Measurements from ENCODE around the gene CCN5. TPM values are rescaled to one million over a fixed set of nuclear protein-coding genes. Genes with fewer than 3 reads are reported as not detected.
A peak's percentile ranks its signal among the peaks of the same experiment; 100 is the strongest.
"Not testable (repeated sequence)": the region's sequence is repeated elsewhere in the genome, so short reads cannot be mapped to it uniquely, and the experiment has no call there.

CCN5 gene
- not detected for total RNA-seq
- not detected for polyA plus RNA-seq
- total RNA-seq: 0 reads per million in 6 experiments

- Mint-ChIP-seq H3K27ac (no peak within 1 kb of the TSS), H3K4me3 (peak within 1 kb of the TSS in 1 of 10 donors; percentile 14)
Observed at GRCh38 chr20:44714701-44715498, at the start of gene CCN5. CCN5 (plus strand) TSS chr20:44715369; CDS start chr20:44715391, 22 bp downstream.

GRCh38 chr20:44666066-44666465, 49.1 kb upstream of the CCN5 start:
- POLR2A ChIA-PET: interaction anchor here (0.6 to 2.0 kb wide), 3 partner anchors 13 to 49 kb away, joined by 3 to 6 read pairs (median 3); no protein-coding TSS in a partner anchor
- H3K27me3 Mint-ChIP-seq: no peaks in the 10 kb centered on the region
- H3K4me1 Mint-ChIP-seq: peaks cover 13 to 26% (median 17%) of the 10 kb centered on the region in 4 donors
- no peak overlapping the region for H3K4me3 Mint-ChIP-seq
- H3K9me3 Mint-ChIP-seq: no peaks in the 10 kb centered on the region
- ATAC-seq (no peak), DNase-seq (no peak)
- peaks cover 0 to 20% (median 9%) of the 10 kb centered on the region in 3 donors for H3K36me3 Mint-ChIP-seq
- peak overlapping the region in 1 of 10 donors; percentile 38 for H3K27ac Mint-ChIP-seq

More at GRCh38 chr20:44714701-44715498, at the start of gene CCN5:
- ATAC-seq (no peak), DNase-seq (no peak)
- H3K27me3 Mint-ChIP-seq: peaks cover 0 to 10% (median 0%) of the 10 kb centered on the region in 5 donors
- H3K9me3 Mint-ChIP-seq: no peaks in the 10 kb centered on the region
- peaks cover 0 to 4% (median 2%) of the 10 kb centered on the region in 4 donors for H3K4me1 Mint-ChIP-seq
- H3K36me3 Mint-ChIP-seq: no peaks in the 10 kb centered on the region
- POLR2A ChIA-PET: no interaction called here

- Mint-ChIP-seq H3K36me3 (peaks cover 0 to 11% (median 3%) of the 10 kb centered on the region in 3 donors), H3K4me3 (peak overlapping the region in 7 of 10 donors; percentile 92 to 96 (median 94)), H3K4me1 (peaks cover 13 to 29% (median 14%) of the 10 kb centered on the region in 4 donors)
- not testable (repeated sequence) for H3K27ac Mint-ChIP-seq, H3K9me3 Mint-ChIP-seq, ATAC-seq, H3K27me3 Mint-ChIP-seq, DNase-seq
- POLR2A ChIA-PET: interaction anchor here (1.3 kb wide), 1 partner anchor 21 kb away, joined by 6 read pairs; no protein-coding TSS in a partner anchor
Observed at GRCh38 chr20:44670851-44671250, 44.3 kb upstream of the CCN5 start.

GRCh38 chr20:44671541-44671940, 43.6 kb upstream of the CCN5 start:
- Mint-ChIP-seq H3K4me1 (peaks cover 7 to 26% (median 8%) of the 10 kb centered on the region in 4 donors), H3K4me3 (peak overlapping the region in 7 of 10 donors; percentile 92 to 96 (median 94))
- not testable (repeated sequence) for H3K27ac Mint-ChIP-seq, H3K36me3 Mint-ChIP-seq, H3K27me3 Mint-ChIP-seq, H3K9me3 Mint-ChIP-seq
- DNase-seq (peak; percentile 27 to 78 (median 58)), ATAC-seq (peak; percentile 98)
- POLR2A ChIA-PET: interaction anchor here (0.6 to 1.4 kb wide), 11 partner anchors 12 to 1089 kb away, joined by 3 to 11 read pairs (median 5); no protein-coding TSS in a partner anchor

- not testable (repeated sequence) for H3K27ac Mint-ChIP-seq, ATAC-seq, H3K27me3 Mint-ChIP-seq, H3K9me3 Mint-ChIP-seq, H3K36me3 Mint-ChIP-seq
- POLR2A ChIA-PET: interaction anchor here (0.6 to 1.4 kb wide), 11 partner anchors 11 to 1089 kb away, joined by 3 to 11 read pairs (median 5); partner anchors contain the start of gene ADA
- DNase-seq: peak in 2 of 10 donors; percentile 19 to 31
- peak overlapping the region in 7 of 10 donors; percentile 92 to 96 (median 94) for H3K4me3 Mint-ChIP-seq
- H3K4me1 Mint-ChIP-seq: peaks cover 6 to 26% (median 7%) of the 10 kb centered on the region in 4 donors
Observed at GRCh38 chr20:44672318-44672902, 42.8 kb upstream of the CCN5 start.

GRCh38 chr20:44678242-44678641, 36.9 kb upstream of the CCN5 start:
- Mint-ChIP-seq H3K4me3 (no peak overlapping the region), H3K9me3 (no peaks in the 10 kb centered on the region)

GRCh38 chr20:44678990-44679611, 36.1 kb upstream of the CCN5 start:
- Mint-ChIP-seq H3K27me3 (no peaks in the 10 kb centered on the region), H3K36me3 (no peaks in the 10 kb centered on the region)
- POLR2A ChIA-PET: interaction anchor here (0.5 kb wide), 1 partner anchor 79 kb away, joined by 4 read pairs; no protein-coding TSS in a partner anchor

More at GRCh38 chr20:44678242-44678641, 36.9 kb upstream of the CCN5 start:
- POLR2A ChIA-PET: interaction anchor here (0.5 to 0.7 kb wide), 2 partner anchors 35 to 78 kb away, joined by 3 to 4 read pairs; no protein-coding TSS in a partner anchor
- DNase-seq (no peak), ATAC-seq (no peak)
- no peak overlapping the region for H3K27ac Mint-ChIP-seq
- no peaks in the 10 kb centered on the region for H3K27me3 Mint-ChIP-seq
- H3K4me1 Mint-ChIP-seq: no peaks in the 10 kb centered on the region
- H3K36me3 Mint-ChIP-seq: no peaks in the 10 kb centered on the region

GRCh38 chr20:44681796-44682566, 33.2 kb upstream of the CCN5 start:
- ATAC-seq (no peak), DNase-seq (no peak)
- Mint-ChIP-seq H3K27ac (peak overlapping the region in 1 of 10 donors; percentile 44), H3K4me3 (no peak overlapping the region), H3K36me3 (no peaks in the 10 kb centered on the region), H3K27me3 (peaks cover 0 to under 1% (median 0%) of the 10 kb centered on the region in 5 donors), H3K9me3 (no peaks in the 10 kb centered on the region), H3K4me1 (peaks cover 6 to 16% (median 8%) of the 10 kb centered on the region in 4 donors)
- POLR2A ChIA-PET: interaction anchor here (1.2 kb wide), 1 partner anchor 35 kb away, joined by 4 read pairs; no protein-coding TSS in a partner anchor

More at GRCh38 chr20:44678990-44679611, 36.1 kb upstream of the CCN5 start:
- peak overlapping the region in 1 of 10 donors; percentile 12 for H3K27ac Mint-ChIP-seq
- H3K4me1 Mint-ChIP-seq: peaks cover 0 to 6% (median under 1%) of the 10 kb centered on the region in 4 donors
- DNase-seq (no peak), ATAC-seq (no peak)
- H3K4me3 Mint-ChIP-seq: no peak overlapping the region
- no peaks in the 10 kb centered on the region for H3K9me3 Mint-ChIP-seq

- Mint-ChIP-seq H3K27me3 (peaks cover 0 to 2% (median 0%) of the 10 kb centered on the region in 5 donors), H3K36me3 (no peaks in the 10 kb centered on the region), H3K4me3 (no peak overlapping the region), H3K27ac (peak overlapping the region in 4 of 10 donors; percentile 12 to 72 (median 28)), H3K4me1 (peaks cover 6 to 16% (median 8%) of the 10 kb centered on the region in 4 donors), H3K9me3 (no peaks in the 10 kb centered on the region)
- DNase-seq: peak in 8 of 10 donors; percentile 24 to 77 (median 48)
- peak; percentile 70 to 92 for ATAC-seq
- POLR2A ChIA-PET: interaction anchor here (0.5 to 1.7 kb wide), 11 partner anchors 12 to 162 kb away, joined by 3 to 17 read pairs (median 5); partner anchors contain the start of genes ADA and SERINC3
Observed at GRCh38 chr20:44683263-44684046, 31.7 kb upstream of the CCN5 start.

GRCh38 chr20:44684047-44684967, 30.9 kb upstream of the CCN5 start:
- Mint-ChIP-seq H3K36me3 (no peaks in the 10 kb centered on the region), H3K4me1 (peaks cover 6 to 16% (median 8%) of the 10 kb centered on the region in 4 donors), H3K9me3 (no peaks in the 10 kb centered on the region), H3K27me3 (peaks cover 0 to 2% (median 0%) of the 10 kb centered on the region in 5 donors), H3K27ac (peak overlapping the region in 4 of 10 donors; percentile 12 to 86 (median 60)), H3K4me3 (no peak overlapping the region)
- DNase-seq (no peak), ATAC-seq (peak in 1 of 2 donors; percentile 5)
- POLR2A ChIA-PET: interaction anchor here (0.6 to 1.7 kb wide), 14 partner anchors 12 to 714 kb away, joined by 3 to 17 read pairs (median 5); partner anchors contain the start of genes ADA and SERINC3

Data from naive thymus-derived CD8-positive, alpha-beta T cell (primary cell).